T47D (cell line): ENCODE data around the gene LDLRAD3.

Experiments
- DNase-seq, 2 experiments: peaks; one replicate each; pipeline versions ENCODE4 v3.0.0 to v3.0.0-alpha.2; 2011 to 2012; ENCODE audit warnings: low read depth in 1 of 2, low spot score in 1 of 2
- JUND ChIP-seq: IDR thresholded peaks from 2 replicates; pipeline ENCODE4 v1.6.1; 2012; ENCODE audit warnings: low read depth
- in situ Hi-C: cut with HindIII; loops from 2 replicates; pipeline ENCODE4 v1.10.0; 2016; ENCODE audit warnings: low sequenced_read_pairs, low pct_unique_long_range_greater_than_20kb

Gene LDLRAD3

GRCh38 chr11:36235750-36236149, 291.9 kb downstream of the LDLRAD3 start:
- TF ChIP-seq JUND, result no peak
- in situ Hi-C loops, result no loop called here
- no peak for DNase-seq

GRCh38 chr11:36237391-36237790, 293.5 kb downstream of the LDLRAD3 start:
- in situ Hi-C loops, result no loop called here
- no peak for DNase-seq

GRCh38 chr11:36238036-36238631, 294.3 kb downstream of the LDLRAD3 start:
- DNase-seq, result no peak
- no peak for TF ChIP-seq JUND
- in situ Hi-C loops, result no loop called here

More at GRCh38 chr11:36237391-36237790, 293.5 kb downstream of the LDLRAD3 start:
- TF ChIP-seq JUND, result no peak

- DNase-seq, result no peak
- in situ Hi-C loops, result no loop called here
- no peak for TF ChIP-seq JUND
Observed at GRCh38 chr11:36238881-36239280, 295.0 kb downstream of the LDLRAD3 start.

- no peak for TF ChIP-seq JUND
- in situ Hi-C loops, result no loop called here
- no peak for DNase-seq
Observed at GRCh38 chr11:36239636-36240035, 295.8 kb downstream of the LDLRAD3 start.

GRCh38 chr11:36240173-36240572, 296.3 kb downstream of the LDLRAD3 start:
- no peak for DNase-seq
- in situ Hi-C loops, result no loop called here
- no peak for TF ChIP-seq JUND

GRCh38 chr11:36240801-36241200, 296.9 kb downstream of the LDLRAD3 start:
- TF ChIP-seq JUND, result no peak
- no peak for DNase-seq
- in situ Hi-C loops, result no loop called here

GRCh38 chr11:36241497-36241896, 297.6 kb downstream of the LDLRAD3 start:
- in situ Hi-C loops, result no loop called here
- TF ChIP-seq JUND, result no peak
- no peak for DNase-seq

- no peak for DNase-seq
- in situ Hi-C loops, result no loop called here
- TF ChIP-seq JUND, result no peak
Observed at GRCh38 chr11:36243641-36244040, 299.8 kb downstream of the LDLRAD3 start.

- no peak for TF ChIP-seq JUND
- DNase-seq, result no peak
- in situ Hi-C loops, result no loop called here
Observed at GRCh38 chr11:36247493-36247892, 303.6 kb downstream of the LDLRAD3 start.

- in situ Hi-C loops, result no loop called here
- no peak for DNase-seq
- no peak for TF ChIP-seq JUND
Observed at GRCh38 chr11:36248436-36248835, 304.6 kb downstream of the LDLRAD3 start.

- peak; percentile 23 to 65 for DNase-seq
- in situ Hi-C loops, result no loop called here
- TF ChIP-seq JUND, result no peak
Observed at GRCh38 chr11:36249246-36249645, 305.4 kb downstream of the LDLRAD3 start.

- in situ Hi-C loops, result no loop called here
- TF ChIP-seq JUND, result no peak
- DNase-seq, result no peak
Observed at GRCh38 chr11:36251823-36252222, 308.0 kb downstream of the LDLRAD3 start.

- no peak for DNase-seq
- no peak for TF ChIP-seq JUND
- in situ Hi-C loops, result no loop called here
Observed at GRCh38 chr11:36253238-36253637, 309.4 kb downstream of the LDLRAD3 start.
